ENCODE measurements around the gene ARFGAP3.

DNA sequence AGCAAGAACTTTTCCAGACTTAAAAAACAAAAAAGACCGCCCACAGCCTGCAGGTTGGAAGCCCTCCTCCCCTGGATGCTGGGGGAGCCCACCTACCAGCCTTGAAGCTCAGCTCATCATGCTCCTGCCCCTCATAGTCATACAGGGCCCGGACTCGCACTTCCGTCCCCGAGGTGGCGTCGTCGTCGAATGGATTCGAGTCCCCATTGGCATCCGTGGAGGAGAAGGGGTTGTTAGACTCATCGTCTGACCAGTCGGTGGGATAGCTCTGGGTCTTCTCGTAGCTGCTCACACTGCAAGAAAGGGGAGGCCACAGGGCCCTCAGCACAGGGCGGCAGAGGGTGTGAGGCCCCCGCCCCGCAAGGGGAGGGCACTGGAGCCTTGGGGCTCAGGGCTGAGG is 19.0 kb upstream of the ARFGAP3 start:
- TF ChIP-seq CTCF (IDR thresholded peaks at IDR 0.05) (no peak), POLR2A (IDR thresholded peaks at IDR 0.05) (no peak)

Measured in heart left ventricle (tissue), 13 donors.